ENCODE measurements around the gene POLR3C. TPM values are rescaled to one million over a fixed set of nuclear protein-coding genes. Genes with fewer than 3 reads are reported as not detected.

POLR3C gene, protein sequence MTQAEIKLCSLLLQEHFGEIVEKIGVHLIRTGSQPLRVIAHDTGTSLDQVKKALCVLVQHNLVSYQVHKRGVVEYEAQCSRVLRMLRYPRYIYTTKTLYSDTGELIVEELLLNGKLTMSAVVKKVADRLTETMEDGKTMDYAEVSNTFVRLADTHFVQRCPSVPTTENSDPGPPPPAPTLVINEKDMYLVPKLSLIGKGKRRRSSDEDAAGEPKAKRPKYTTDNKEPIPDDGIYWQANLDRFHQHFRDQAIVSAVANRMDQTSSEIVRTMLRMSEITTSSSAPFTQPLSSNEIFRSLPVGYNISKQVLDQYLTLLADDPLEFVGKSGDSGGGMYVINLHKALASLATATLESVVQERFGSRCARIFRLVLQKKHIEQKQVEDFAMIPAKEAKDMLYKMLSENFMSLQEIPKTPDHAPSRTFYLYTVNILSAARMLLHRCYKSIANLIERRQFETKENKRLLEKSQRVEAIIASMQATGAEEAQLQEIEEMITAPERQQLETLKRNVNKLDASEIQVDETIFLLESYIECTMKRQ
- 30.0 TPM for total RNA-seq
- polyA plus RNA-seq (ENCODE audit: insufficient read depth, low read depth, low replicate concordance): 16.1 TPM
- long read RNA-seq, donor 1, partial matches to known transcripts: 12 of 16 reads
- long read RNA-seq, donor 1, other reads (novel, unspliced or antisense): 0 of 16 reads
- long read RNA-seq, donor 2, partial matches to known transcripts: 0 of 2 reads
- long read RNA-seq, donor 2, other reads (novel, unspliced or antisense): 0 of 2 reads
- long read RNA-seq, donor 3, partial matches to known transcripts: 0 of 3 reads
- long read RNA-seq, donor 3, other reads (novel, unspliced or antisense): 0 of 3 reads
- long read RNA-seq, donor 4, partial matches to known transcripts: 0 of 4 reads
- long read RNA-seq, donor 4, other reads (novel, unspliced or antisense): 0 of 4 reads
- long read RNA-seq, donor 5: 0 reads
- long read RNA-seq, donor 6, transcript POLR3C-201 (15 exons, 1,851 nt): major isoform, 5 of 301 reads
- long read RNA-seq, donor 6, partial matches to known transcripts: 103 of 301 reads
- long read RNA-seq, donor 6, other reads (novel, unspliced or antisense): 193 of 301 reads
- long read RNA-seq, donor 7, transcript POLR3C-201 (15 exons, 1,851 nt): major isoform, 12 of 31 reads
- long read RNA-seq, donor 7, partial matches to known transcripts: 5 of 31 reads
- long read RNA-seq, donor 7, other reads (novel, unspliced or antisense): 14 of 31 reads
- long read RNA-seq, donor 8, transcript POLR3C-201 (15 exons, 1,851 nt): major isoform, 5 of 6 reads
- long read RNA-seq, donor 8, partial matches to known transcripts: 0 of 6 reads
- long read RNA-seq, donor 8, other reads (novel, unspliced or antisense): 0 of 6 reads
- long read RNA-seq, donor 9, partial matches to known transcripts: 0 of 4 reads
- long read RNA-seq, donor 9, other reads (novel, unspliced or antisense): 0 of 4 reads
- long read RNA-seq, donor 10, transcript POLR3C-201 (15 exons, 1,851 nt): major isoform, 5 of 5 reads
- long read RNA-seq, donor 10, partial matches to known transcripts: 0 of 5 reads
- long read RNA-seq, donor 10, other reads (novel, unspliced or antisense): 0 of 5 reads

DNA sequence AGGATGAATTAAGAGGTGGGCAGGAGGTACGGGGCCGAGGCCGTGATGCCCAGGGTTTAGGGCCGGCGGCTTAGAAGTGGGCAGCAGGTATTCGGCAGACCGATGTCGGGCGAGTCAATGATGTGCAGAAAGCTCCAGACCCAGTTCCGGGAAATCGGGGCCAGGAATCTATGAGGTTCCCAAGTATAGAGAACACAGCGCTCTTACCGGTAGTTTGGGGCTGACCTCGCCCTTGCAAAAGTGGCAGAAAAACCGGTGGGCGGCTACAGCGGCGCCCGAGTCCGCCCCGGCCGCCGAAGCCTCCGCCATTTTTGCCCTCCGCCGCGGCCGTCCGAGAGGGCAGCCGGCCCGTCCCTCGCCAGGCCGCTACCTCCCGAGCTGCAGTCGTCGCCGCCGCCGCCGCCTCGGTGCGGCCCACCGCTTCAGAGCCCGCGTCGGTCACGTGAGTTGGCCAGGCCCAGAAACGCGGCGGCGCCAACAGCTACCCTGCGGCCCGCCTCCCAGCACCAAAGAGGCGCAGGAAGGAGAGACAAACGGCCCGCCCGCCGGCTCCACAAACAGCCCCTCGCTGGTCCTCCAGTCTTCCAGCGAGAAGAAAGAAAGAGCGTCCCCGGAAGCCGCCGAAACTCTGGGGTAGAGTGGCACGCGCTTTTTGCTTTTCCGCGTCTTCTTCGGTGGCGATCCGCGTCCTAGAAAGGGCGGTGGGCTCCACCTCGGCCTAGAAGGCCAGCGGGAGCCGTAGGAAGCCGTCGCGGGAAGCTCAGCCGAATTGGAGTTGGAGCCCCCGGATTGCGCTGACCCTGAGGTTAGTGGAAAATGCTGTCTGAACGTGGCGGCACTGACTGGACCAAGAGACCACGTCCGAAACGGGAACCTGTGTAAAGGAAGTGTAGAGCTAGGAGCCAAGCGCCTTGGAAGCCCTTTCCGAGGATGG lies at the start of gene POLR3C, which contains the start of gene RNF115:
POLR3C (plus strand) TSS at position 636 of the 934 bp plus-strand sequence. CDS start 1,577 bp downstream, outside the sequence.
RNF115 (minus strand) TSS at position 531 of the 934 bp plus-strand sequence; CDS start at position 309, 222 bp downstream.
- Histone ChIP-seq H3K4me3 (ENCODE audit: low read length in 3 of 3) (peak within 1 kb of the TSS; percentile 71 to 97 (median 73)), H3K36me3 (ENCODE audit: control insufficient read depth in 2 of 3, insufficient read depth in 3 of 3, low read length in 3 of 3) (peaks cover 11 to 23% (median 19%) of the 10 kb centered on the region in 3 donors), H3K9me3 (ENCODE audit: control insufficient read depth in 2 of 3, insufficient read depth in 1 of 3, low read length in 3 of 3) (no peaks in the 10 kb centered on the region), H3K4me1 (ENCODE audit: control insufficient read depth in 2 of 3, insufficient read depth in 2 of 3, low read depth in 1 of 3, low read length in 3 of 3) (peaks cover 0 to 6% (median 0%) of the 10 kb centered on the region in 3 donors), H3K27me3 (ENCODE audit: control insufficient read depth, insufficient read depth, low read length) (no peaks in the 10 kb centered on the region), H3K9ac (ENCODE audit: low read length in 3 of 3) (peak within 1 kb of the TSS; percentile 12 to 84 (median 82)), H3K27ac (ENCODE audit: low read depth in 2 of 2, low read length in 2 of 2) (peak within 1 kb of the TSS; percentile 83 to 85)
- FAIRE-seq: no peak
- TF ChIP-seq CTCF (IDR thresholded peaks at IDR 0.05; ENCODE audit: borderline replicate concordance, extremely low read depth, insufficient read depth): no peak
- intact Hi-C loops (cut with DNase I): no loop called here
- peak; percentile 93 to 97 (median 96) for DNase-seq

DNA sequence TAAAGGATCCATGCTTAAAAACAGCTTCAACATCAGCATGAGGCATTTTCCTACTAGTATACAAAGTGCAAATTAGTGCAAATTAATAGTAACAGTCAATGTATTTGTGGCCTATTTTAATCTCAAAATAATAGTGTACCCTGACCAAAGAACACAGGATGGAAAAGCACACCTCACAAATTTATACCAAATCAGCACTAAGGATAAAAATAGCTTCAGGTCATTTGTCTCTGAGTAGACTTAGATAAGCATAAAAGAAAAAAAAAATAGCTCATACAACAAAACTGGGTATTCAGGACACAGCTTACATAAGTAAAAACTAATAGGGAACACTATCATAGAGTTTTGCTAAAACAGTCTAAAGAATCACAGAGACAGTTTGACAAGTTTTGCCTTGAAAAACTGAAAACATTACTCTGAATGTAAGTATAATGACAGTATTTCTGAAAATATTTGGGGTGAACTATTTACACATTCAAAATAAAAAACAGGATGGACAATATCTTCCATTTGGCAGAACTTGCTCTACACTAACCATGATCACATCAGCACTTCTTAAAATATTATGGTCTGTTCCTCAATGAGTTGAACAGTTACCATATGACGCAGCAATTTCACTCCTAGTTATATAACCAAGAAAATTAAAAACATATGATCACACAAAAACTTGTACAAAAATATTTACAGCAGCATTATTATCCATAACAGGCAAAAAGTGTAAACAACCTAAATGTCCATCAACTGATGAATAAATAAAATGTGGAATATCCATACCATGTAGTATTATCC lies 46.4 kb upstream of the POLR3C start:
- Histone ChIP-seq H3K9ac (ENCODE audit: low read length in 3 of 3) (no peak overlapping the region), H3K27me3 (ENCODE audit: control insufficient read depth, insufficient read depth, low read length) (no peaks in the 10 kb centered on the region), H3K9me3 (ENCODE audit: control insufficient read depth in 2 of 3, insufficient read depth in 1 of 3, low read length in 3 of 3) (no peaks in the 10 kb centered on the region), H3K4me3 (ENCODE audit: low read length in 3 of 3) (no peak overlapping the region), H3K27ac (ENCODE audit: low read depth in 2 of 2, low read length in 2 of 2) (no peak overlapping the region), H3K4me1 (ENCODE audit: control insufficient read depth in 2 of 3, insufficient read depth in 2 of 3, low read depth in 1 of 3, low read length in 3 of 3) (no peaks in the 10 kb centered on the region), H3K36me3 (ENCODE audit: control insufficient read depth in 2 of 3, insufficient read depth in 3 of 3, low read length in 3 of 3) (no peaks in the 10 kb centered on the region)
- TF ChIP-seq CTCF (IDR thresholded peaks at IDR 0.05; ENCODE audit: borderline replicate concordance, extremely low read depth, insufficient read depth): no peak
- intact Hi-C loops (cut with DNase I): no loop called here
- FAIRE-seq (no peak), DNase-seq (no peak)

Data from kidney (tissue), 22 donors.